Stimulated activated naive CD8-positive, alpha-beta T cell treated with anti-CD3 and anti-CD28 coated beads, Interleukin-15, amount 100 ng/mL, for 72 hours (primary cell): ENCODE results near the gene MST1R.

ENCODE experiments used
- ATAC-seq: fragments of 150-1000 bp; cut with Tn5 transposase; 2 replicates; pipeline ENCODE4 v1.10.0; 2021; ENCODE audit warnings: mild to moderate bottlenecking, moderate library complexity
- DNase-seq, 2 donors: peaks; one replicate each; pipeline ENCODE4 v3.0.0; 2021 to 2022
- H3K27ac Mint-ChIP-seq, 2 donors: one replicate each; pipeline ENCODE4 v1.8.0; 2022; ENCODE audit warnings: mild to moderate bottlenecking in 2 of 2, mixed read lengths in 2 of 2, moderate library complexity in 2 of 2
- H3K27me3 Mint-ChIP-seq: one replicate; pipeline ENCODE4 v1.8.0; 2022; ENCODE audit warnings: mixed read lengths
- H3K4me1 Mint-ChIP-seq: one replicate; pipeline ENCODE4 v1.8.0; 2022; ENCODE audit warnings: mild to moderate bottlenecking, mixed read lengths
- H3K4me3 Mint-ChIP-seq, 2 donors: one replicate each; pipeline ENCODE4 v1.8.0; 2022; ENCODE audit warnings: mild to moderate bottlenecking in 2 of 2, mixed read lengths in 2 of 2, moderate library complexity in 1 of 2
- H3K9me3 Mint-ChIP-seq, 2 donors: one replicate each; pipeline ENCODE4 v1.8.0; 2022; ENCODE audit warnings: mixed read lengths in 2 of 2

Gene MST1R

DNA sequence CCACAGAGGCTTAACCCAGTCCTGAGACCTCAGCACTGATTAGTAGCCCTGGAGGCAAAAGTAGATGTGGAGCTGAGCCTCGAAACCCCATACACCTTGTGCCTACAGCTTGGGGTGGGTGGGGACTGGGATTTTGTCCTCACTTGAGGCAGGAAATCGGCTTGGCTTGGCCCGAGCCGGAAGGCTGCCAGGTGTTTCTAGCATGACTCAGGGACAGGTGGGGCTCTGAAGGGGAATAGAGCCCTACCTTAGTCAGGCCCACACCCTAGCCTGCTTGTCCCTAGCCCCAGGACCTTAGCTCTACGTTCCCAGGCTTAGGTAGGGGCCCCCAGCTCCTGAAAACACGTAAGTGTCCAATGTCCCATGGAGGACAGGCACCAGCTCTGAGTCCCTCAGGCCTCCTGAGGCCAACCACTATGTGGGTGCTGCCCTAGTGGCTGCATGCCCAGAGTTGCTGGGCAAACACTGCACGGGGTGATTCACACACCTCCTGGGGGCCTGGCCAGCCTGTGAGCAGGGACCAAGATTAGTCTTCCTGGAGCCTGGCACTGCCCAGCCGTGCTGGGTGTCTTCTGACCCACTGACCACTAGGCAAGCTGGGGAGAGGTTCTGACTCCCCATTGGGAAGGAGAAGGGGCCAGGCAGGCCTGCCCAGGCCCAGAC is 3.1 kb downstream of the MST1R start:
- DNase-seq = no peak
- Mint-ChIP-seq H3K27me3 (no peaks in the 10 kb centered on the region), H3K27ac (no peak overlapping the region), H3K4me1 (peaks cover 19% of the 10 kb centered on the region), H3K4me3 (no peak overlapping the region), H3K9me3 (no peaks in the 10 kb centered on the region)
- no peak for ATAC-seq

DNA sequence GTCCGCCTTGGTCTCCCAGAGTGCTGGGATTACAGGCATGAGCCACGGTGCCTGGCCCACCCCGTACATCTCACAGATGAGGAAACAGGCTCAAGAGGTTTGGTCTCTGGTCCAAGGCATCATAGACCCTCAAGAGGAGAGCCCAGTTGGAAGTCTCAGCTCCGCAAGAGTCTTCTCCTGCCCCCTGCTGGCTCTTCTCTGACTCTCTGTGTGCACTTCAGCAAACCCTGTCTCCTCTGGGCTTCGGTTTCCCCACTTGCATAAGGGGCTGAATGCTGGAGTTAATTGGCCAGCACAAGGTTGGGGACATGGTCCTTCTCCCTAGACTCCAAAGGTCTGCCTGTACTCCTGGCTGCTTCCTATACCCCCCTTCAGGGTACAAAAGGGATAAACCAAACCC is 3.9 kb downstream of the MST1R start:
- DNase-seq = no peak

DNA sequence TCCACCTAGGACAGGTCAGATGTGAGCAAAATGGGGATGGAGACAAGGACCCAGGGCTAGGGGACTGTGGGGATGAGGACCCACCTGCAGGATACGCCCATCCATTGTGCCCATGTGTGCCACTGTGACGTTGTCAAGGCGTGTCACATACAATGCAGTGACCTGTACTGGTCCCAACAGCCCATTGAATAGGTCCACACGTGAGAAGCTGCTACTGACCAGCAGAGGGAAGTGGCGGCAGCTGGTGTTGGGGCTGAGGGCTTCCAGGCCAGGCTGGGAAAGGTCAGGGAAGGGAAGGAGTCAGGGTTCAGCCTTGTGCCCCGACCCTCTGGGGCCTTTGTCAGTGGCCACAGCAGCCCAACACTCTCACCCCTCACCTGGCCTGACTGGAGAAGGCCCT is 4.7 kb downstream of the MST1R start:
- Mint-ChIP-seq H3K27ac (no peak overlapping the region), H3K27me3 (no peaks in the 10 kb centered on the region), H3K4me3 (no peak overlapping the region), H3K4me1 (peaks cover 3% of the 10 kb centered on the region), H3K9me3 (no peaks in the 10 kb centered on the region)
- DNase-seq = no peak
- no peak for ATAC-seq

More for the DNA sequence above, 3.9 kb downstream of the MST1R start:
- ATAC-seq = no peak
- H3K4me1 Mint-ChIP-seq = peaks cover 11% of the 10 kb centered on the region
- H3K4me3 Mint-ChIP-seq = no peak overlapping the region
- peak overlapping the region in 1 of 2 donors; percentile 46 for H3K27ac Mint-ChIP-seq
- H3K27me3 Mint-ChIP-seq = no peaks in the 10 kb centered on the region
- no peaks in the 10 kb centered on the region for H3K9me3 Mint-ChIP-seq

DNA sequence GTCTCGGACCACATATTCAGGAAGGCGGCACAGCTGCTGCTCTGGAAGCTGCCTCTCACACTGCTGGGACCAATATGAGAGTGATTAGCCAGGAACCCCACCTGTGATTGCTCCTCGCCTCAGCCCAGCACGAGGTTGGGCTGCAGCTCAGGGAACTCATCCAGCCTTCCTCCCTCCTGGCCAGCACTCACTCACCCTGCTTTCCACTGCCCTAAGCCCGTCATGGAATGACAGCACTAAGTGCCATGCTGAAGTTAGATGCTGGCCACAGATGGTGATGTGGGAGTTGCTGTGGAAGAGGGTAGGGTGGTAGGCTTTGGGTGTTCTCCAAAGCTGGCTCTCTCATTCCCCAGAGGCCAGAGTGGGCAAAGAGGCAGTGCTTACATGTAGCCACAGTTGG is 7.3 kb downstream of the MST1R start:
- no peaks in the 10 kb centered on the region for H3K9me3 Mint-ChIP-seq

DNA sequence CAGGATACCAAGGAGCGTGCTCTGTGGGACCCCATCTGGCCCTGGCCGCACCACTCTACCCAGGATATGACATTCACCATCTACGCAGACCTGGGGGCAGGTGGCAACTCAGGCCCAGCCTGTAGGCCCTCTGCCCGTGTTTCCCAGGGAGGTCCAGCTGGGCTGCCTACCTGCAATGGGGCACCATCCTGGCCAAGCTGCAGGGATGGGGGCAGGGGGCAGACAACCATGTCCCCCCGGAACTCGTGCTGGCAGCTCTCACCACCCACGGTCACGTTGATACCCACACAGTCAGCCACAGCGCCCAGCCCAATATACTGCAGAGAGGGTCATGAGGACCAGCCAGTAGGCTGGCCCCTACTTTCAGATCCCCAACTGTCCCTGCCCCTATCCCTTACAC is 7.9 kb downstream of the MST1R start:
- ATAC-seq (no peak), DNase-seq (no peak)
- Mint-ChIP-seq H3K4me1 (no peaks in the 10 kb centered on the region), H3K27ac (no peak overlapping the region), H3K27me3 (no peaks in the 10 kb centered on the region), H3K4me3 (no peak overlapping the region), H3K9me3 (no peaks in the 10 kb centered on the region)

More for the DNA sequence above, 7.3 kb downstream of the MST1R start:
- Mint-ChIP-seq H3K27ac (no peak overlapping the region), H3K4me3 (no peak overlapping the region), H3K27me3 (no peaks in the 10 kb centered on the region), H3K4me1 (no peaks in the 10 kb centered on the region)
- ATAC-seq (no peak), DNase-seq (no peak)

DNA sequence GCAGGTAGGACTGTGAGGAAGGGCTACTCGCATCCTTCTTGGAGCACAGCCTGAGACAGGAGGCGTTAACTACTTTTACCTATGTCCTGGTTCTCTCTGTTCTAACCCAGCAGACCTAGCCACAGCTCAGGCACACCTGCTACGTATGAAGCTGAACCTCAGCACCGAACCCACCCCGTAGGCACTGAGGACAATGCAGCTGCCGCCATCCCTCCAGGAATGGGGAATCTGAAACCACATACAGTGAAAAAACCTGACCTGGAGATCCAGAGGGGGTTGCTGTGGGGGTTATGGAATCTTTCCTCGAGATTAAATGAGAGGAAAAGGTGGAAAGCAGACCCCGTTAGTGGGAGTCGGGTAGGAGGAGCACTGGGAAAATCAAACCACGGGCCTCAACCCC is 14.4 kb downstream of the MST1R start:
- Mint-ChIP-seq H3K27me3 (no peaks in the 10 kb centered on the region), H3K4me1 (no peaks in the 10 kb centered on the region), H3K27ac (peak overlapping the region in 1 of 2 donors; percentile 54), H3K9me3 (no peaks in the 10 kb centered on the region), H3K4me3 (no peak overlapping the region)
- no peak for ATAC-seq
- DNase-seq = no peak

DNA sequence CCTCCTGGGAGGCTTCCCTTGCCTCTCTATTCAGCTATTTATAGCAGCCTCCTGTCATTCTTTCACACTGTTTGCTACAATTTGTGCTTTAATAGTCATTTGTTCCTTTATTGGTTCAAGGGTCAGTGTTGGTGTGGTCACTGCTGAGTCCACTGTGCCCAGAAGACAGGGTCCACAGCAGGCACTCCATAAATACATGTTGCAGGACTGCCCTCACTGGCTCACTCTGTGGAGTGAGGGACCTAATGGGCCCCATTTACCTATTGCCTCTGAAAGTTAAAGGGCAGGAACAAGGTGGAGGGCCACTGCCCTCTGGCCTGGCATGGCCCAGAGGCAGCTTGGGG is 16.8 kb downstream of the MST1R start:
- ATAC-seq (no peak), DNase-seq (no peak)
- Mint-ChIP-seq H3K4me1 (no peaks in the 10 kb centered on the region), H3K4me3 (no peak overlapping the region), H3K9me3 (no peaks in the 10 kb centered on the region), H3K27me3 (no peaks in the 10 kb centered on the region), H3K27ac (peak overlapping the region in 1 of 2 donors; percentile 63)

DNA sequence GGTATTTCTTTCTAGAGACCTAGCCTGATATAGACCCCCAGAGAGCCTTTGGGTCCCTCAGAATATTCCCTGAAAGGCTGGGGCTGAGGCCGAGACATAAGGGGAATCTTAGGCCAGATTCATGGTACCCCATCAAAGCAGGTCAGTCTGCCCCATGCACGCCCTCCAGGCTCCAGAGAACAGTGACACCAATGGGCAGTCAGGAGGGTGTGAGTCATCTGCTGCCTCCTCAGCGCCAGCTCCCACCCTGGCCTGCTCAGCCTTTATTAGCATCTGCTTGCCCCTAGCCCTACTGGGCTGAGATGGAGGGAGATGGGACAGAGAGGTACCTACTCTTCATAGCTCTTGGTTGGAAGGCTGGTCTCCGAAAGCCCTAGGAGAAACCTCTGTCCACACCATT is 19.7 kb downstream of the MST1R start:
- Mint-ChIP-seq H3K9me3 (no peaks in the 10 kb centered on the region), H3K27me3 (no peaks in the 10 kb centered on the region), H3K4me3 (no peak overlapping the region), H3K27ac (peak overlapping the region in 1 of 2 donors; percentile 93), H3K4me1 (no peaks in the 10 kb centered on the region)
- ATAC-seq (no peak), DNase-seq (no peak)

DNA sequence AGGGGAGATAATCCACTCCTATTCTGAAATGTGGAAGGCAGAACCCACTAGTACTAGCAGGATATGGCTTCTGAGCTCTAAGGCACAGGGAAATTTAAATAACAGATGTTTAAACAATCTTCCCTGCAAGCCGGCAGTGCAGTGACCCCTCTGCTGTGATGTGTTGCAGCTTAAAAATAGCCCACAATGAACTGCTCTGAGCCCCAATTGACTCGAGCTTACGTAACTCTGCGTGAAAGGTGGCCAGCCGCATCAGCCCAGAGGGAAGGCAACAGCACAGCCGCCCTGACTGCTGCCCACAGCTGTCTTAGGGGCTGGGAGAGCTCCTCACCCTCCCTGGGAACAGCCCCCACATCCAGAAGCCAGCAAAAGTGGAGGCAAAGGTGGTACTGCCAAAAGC is 21.5 kb downstream of the MST1R start:
- ATAC-seq (no peak), DNase-seq (no peak)
- H3K27ac Mint-ChIP-seq = no peak overlapping the region
- no peaks in the 10 kb centered on the region for H3K4me1 Mint-ChIP-seq
- H3K9me3 Mint-ChIP-seq = no peaks in the 10 kb centered on the region
- no peak overlapping the region for H3K4me3 Mint-ChIP-seq
- H3K27me3 Mint-ChIP-seq = no peaks in the 10 kb centered on the region

DNA sequence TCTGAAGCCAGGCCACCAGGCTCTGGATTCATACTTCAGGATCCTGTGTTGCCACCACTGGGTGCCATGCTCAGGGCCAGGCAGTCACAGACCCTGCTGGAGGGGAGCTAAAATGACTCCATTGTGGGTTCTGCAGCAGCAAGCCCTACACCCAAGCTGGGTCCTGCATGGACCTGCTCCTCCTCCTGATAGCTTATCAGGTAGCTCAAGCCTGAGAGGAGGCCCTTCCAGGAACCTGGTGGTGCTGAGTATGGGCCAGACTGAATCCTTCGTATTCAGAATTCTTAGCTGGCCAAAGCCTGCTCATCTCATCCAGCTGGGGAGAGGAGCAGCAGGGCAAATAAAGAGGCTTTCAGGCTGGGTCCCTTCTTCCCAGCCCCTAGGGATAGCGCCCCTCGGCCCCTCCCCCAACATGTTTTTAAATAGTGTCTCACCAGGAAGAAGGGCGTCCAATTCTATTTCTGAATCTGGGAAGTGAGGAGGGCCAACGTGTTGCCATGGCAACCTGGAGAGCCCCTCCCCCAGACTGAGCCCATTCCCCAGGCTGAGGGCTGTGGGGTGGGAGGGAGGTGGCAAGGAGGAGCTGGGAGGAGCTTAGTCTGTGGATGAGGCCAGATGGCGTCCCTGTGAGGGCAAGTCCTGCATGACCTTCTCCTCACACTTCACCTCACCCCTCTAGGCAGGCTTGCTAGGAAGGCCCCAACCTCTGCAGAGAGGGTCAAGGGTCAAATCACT is 22.9 kb downstream of the MST1R start:
- Mint-ChIP-seq H3K27ac (peak overlapping the region in 1 of 2 donors; percentile 8), H3K9me3 (no peaks in the 10 kb centered on the region), H3K4me1 (no peaks in the 10 kb centered on the region), H3K27me3 (no peaks in the 10 kb centered on the region), H3K4me3 (no peak overlapping the region)
- ATAC-seq (no peak), DNase-seq (no peak)

DNA sequence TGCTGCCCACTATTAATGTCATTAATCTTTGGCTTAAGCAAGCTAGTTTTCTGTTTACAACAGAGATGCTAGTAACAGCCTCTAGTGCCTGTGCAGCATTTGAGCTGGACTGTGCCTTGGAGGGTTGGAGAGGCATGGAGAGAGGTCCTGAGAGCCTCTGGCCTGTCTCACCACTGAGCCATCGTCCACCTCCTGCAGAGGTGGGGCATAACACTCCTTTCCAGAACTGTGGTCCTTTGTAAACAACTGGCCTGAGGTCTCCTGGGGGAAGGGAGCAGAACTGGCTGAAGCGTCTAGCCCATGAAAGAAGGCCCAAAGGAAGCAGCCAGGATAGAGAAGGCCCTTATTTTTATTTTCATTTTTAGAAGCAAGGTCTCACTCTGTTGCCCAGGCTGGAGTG is 24.0 kb downstream of the MST1R start:
- H3K27me3 Mint-ChIP-seq = peaks cover 8% of the 10 kb centered on the region
- ATAC-seq (no peak), DNase-seq (no peak)
- no peak overlapping the region for H3K4me3 Mint-ChIP-seq
- H3K9me3 Mint-ChIP-seq = no peaks in the 10 kb centered on the region
- H3K27ac Mint-ChIP-seq = peak overlapping the region in 1 of 2 donors; percentile 40
- no peaks in the 10 kb centered on the region for H3K4me1 Mint-ChIP-seq

DNA sequence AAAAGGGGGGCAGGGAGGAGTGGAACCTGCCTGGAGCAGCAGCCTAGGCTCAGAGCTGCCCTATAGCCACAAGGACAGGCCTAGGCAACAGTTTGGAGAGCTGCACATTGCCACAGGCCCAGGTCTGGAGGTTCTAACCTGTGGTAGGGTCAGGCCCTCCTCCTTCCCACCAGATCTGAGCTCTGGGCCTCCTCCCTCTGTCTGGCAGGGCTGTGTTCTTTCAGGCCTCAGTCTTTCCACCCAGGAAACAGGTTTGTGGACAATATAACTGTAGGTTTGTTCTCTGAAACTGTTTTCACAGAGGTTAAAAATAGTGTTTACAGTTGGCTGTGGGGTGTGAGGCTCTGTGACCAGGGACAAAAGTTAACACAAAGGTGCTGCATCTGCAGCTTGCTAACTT is 25.0 kb downstream of the MST1R start:
- H3K27me3 Mint-ChIP-seq = peaks cover 8% of the 10 kb centered on the region
- H3K4me1 Mint-ChIP-seq = no peaks in the 10 kb centered on the region
- no peak overlapping the region for H3K4me3 Mint-ChIP-seq
- no peak for ATAC-seq
- DNase-seq = no peak
- no peak overlapping the region for H3K27ac Mint-ChIP-seq
- no peaks in the 10 kb centered on the region for H3K9me3 Mint-ChIP-seq

DNA sequence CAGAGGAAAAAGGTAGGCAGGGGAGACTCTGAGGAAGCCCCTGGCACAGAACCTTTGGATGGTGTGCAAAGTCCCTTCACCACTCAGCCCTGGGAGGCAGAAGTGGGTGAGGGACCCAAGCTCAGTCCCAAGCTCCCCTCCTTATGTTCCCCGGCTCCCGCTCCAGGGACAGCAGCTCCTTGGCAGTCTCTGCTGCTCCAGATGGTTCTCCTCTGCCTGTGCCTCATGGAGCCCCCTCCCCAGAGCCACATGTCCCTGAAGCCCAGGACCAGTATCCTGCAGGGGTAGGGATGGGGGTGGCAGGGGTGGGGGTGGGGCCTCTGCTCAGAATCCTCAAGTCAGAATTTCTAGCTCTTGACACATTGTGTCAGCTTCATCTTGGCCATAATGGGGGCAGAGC is 26.0 kb downstream of the MST1R start:
- no peak for DNase-seq
- H3K27ac Mint-ChIP-seq = no peak overlapping the region
- H3K9me3 Mint-ChIP-seq = no peaks in the 10 kb centered on the region
- H3K4me1 Mint-ChIP-seq = peaks cover 8% of the 10 kb centered on the region
- no peak overlapping the region for H3K4me3 Mint-ChIP-seq
- H3K27me3 Mint-ChIP-seq = peaks cover 8% of the 10 kb centered on the region
- ATAC-seq = no peak

DNA sequence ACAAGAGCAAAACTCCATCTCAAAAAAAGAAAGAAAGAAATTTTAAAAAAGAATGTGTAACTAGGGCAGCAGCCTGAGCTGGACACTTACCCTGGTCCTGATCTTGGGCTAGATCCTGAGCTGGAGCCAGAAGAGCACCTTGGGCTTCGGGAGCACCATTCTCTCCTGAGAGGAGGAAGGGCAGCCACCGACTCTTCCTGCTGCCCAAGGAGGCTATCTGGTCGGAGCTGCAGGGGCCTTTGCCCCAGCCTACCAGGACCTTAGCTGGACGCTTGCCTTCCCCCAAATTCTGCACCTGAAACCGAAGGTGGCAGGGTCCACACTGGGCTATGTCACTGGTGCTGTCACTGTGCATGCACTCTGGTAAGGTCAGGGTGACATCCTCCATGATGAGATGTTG is 27.1 kb downstream of the MST1R start:
- H3K9me3 Mint-ChIP-seq = no peaks in the 10 kb centered on the region
- H3K27ac Mint-ChIP-seq = no peak overlapping the region
- H3K4me3 Mint-ChIP-seq = no peak overlapping the region
- H3K27me3 Mint-ChIP-seq = peaks cover 16% of the 10 kb centered on the region
- no peak for DNase-seq
- ATAC-seq = no peak
- peaks cover 15% of the 10 kb centered on the region for H3K4me1 Mint-ChIP-seq

DNA sequence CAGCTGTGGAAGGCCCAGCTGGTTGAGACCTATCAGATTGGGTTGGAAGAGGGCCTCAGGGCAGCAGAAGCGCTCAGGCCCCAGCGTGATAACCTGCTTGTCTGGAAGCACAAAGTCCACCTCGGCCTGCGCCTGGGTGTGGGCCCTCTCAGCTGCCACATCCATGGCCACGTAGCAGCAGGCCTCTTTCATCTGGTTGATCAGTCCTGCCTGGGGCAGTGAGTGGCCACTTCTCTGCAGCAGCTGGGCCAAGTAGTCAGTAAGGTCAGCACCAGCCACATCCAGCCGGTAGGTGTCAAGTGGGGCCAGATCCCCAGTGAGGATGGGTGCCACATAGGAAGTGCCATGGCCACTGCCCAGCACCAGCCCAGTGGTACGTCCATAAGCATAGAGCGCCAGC is 30.1 kb downstream of the MST1R start:
- H3K27me3 Mint-ChIP-seq = peaks cover 45% of the 10 kb centered on the region
- H3K27ac Mint-ChIP-seq = no peak overlapping the region
- DNase-seq (no peak), ATAC-seq (no peak)
- no peaks in the 10 kb centered on the region for H3K9me3 Mint-ChIP-seq
- H3K4me1 Mint-ChIP-seq = peaks cover 18% of the 10 kb centered on the region
- H3K4me3 Mint-ChIP-seq = no peak overlapping the region

DNA sequence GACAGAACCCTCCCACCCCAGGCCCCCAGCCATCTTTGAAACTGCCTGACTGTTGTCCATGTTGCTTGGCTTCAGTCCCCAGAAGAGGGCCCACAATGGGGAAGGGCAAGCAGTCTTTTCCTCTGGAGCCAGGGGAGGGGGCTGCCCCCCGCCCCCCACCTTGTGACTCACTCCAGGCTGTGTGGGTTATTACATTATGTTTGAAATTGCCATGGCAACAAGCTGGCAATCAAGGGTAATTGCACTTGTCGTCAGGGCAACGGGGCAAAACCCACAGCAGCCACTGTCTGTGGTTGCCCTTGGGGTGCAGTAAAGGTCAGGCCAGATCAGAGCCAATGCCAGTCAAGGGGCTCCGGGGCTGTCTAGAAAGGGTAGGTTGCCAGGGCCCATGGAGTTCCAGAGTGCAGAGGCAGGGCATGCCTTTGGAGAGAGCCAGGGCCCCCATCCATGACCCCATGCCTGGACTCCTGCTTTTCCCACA is 30.8 kb downstream of the MST1R start:
- ATAC-seq = peak; percentile 61
- DNase-seq = peak; percentile 38 to 51
- Mint-ChIP-seq H3K9me3 (no peaks in the 10 kb centered on the region), H3K4me3 (no peak overlapping the region), H3K27me3 (peaks cover 53% of the 10 kb centered on the region), H3K27ac (no peak overlapping the region), H3K4me1 (peaks cover 24% of the 10 kb centered on the region)
